Measurements from ENCODE around the gene BAAT.

The BAAT gene

GRCh38 chr9:101324245-101324804, 60.5 kb downstream of the BAAT start:
- no peak overlapping the region for H3K4me3 ChIP-seq (ENCODE audit: low read depth, low read length)

DNA sequence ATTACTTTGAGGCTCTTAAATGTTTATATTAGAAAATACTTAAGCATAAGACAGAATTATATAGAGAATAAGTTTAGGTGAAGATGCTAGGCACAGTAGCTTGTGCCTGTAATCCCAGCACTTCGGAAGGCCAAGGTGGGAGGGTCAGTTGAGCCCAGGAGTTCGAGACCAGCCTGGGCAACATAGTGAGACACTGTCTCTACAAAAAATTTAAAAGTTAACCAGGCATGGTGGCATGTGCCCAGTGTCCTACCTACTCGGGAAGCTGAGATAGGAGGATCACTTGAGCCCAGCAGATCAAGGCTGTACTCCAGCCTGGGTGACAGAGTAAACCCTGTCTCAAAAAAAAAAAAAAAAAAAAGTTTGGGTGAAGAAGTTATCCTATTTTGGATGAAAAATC, 61.7 kb downstream of the BAAT start:
- H3K4me3 ChIP-seq (ENCODE audit: low read depth, low read length) = no peak overlapping the region

DNA sequence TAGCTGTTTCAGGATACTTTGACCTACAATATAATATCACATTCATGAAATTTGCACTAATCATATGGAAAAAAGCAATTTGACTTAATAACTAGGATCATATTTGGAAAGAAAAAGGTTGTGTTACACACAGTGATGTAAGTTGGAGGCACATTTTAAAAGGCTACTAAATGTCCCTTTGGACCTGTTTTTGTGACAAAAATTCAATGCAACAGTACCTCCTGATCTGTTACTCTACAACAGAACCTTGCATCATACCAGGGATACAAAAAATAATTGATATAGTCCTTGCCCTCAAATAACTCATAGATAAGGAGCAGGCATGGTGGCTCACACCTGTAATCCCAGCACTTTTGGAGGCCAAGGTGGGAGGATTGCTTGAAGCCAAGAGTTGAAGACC, 67.1 kb downstream of the BAAT start:
- H3K4me3 ChIP-seq (ENCODE audit: low read depth, low read length) = no peak overlapping the region

DNA sequence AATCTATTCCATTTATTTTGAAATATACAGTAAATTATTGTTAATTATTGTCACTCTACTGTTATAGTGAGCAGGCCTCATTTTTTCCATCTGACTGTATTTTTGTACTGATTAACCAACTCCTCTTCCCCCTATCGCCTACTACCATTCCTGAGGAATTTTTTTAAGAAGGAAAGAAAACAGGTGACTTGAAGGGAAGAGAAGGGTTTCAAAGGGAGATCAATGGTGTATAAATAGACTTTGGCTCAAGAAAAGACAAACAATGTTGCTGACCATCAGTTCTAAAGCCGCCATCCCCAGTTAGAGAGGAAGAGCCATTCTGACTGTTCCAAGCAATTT, 69.7 kb downstream of the BAAT start:
- no peak overlapping the region for H3K4me3 ChIP-seq (ENCODE audit: low read depth, low read length)

DNA sequence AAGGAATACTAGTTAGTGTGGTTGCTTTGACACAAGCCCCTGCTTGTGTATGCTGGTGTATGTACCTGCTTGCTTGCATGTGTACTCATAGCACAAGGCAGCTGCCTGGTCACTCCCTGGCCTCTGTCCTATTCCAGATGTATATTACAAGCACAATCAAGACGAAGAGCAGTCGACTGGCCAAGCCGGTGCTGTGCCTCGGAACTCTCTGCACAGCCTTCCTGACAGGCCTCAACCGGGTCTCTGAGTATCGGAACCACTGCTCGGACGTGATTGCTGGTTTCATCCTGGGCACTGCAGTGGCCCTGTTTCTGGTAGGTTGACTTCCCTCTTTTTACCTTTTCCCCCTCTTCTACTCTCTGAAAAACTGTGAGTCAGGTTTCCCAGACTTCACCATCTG, 72.1 kb downstream of the BAAT start:
- H3K4me3 ChIP-seq (ENCODE audit: low read depth, low read length) = no peak overlapping the region

DNA sequence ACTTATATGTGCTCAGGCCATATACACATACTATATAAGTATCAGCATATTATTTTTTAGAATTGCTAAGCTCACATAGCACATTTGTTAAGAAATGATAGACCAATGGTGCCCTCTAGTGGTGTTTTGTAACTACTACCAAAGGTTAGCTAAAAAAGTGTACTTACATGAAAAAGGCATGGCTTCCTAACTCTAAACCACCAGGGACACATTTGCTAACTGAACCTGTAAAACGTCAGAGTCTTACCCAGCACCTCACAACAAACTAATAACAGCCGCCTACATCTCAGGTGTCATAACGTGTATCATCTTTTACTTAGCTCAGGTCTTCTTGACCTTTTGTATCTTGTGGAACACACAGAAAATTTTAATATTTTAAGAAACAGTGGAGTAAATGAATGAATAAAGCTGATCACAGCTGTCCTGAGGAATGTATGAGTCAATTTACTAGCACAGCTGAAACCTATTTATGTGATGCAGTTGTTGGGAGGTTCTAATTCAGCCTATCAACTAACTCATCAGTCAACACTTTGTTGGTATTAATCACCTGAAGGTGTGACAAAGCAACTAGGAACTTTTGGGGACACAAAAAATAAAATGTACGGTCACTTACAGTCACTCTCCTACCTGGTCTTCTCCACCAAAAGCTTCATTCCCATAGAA, 72.9 kb downstream of the BAAT start:
- no peak overlapping the region for H3K4me3 ChIP-seq (ENCODE audit: low read depth, low read length)

DNA sequence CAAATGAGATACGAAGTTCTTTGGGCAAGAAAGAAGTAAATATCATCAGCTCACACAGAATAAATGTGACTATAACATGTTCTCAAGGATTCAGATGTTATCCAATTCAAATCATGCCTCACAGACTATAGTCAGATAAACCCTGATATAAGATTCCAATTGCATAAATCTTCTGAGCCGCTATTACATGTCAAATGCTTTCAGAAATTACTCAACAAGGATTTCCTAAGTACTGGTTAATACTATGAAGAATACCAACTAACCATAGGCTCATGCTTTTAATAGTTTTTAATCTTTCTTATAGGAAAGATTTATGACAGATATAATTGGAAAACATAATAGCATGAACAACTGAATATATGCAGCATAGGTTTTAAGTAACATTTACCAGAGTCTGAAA, 73.6 kb downstream of the BAAT start:
- no peak overlapping the region for H3K4me3 ChIP-seq (ENCODE audit: low read depth, low read length)

Data from iPS-11a (cell line).